NCI-H146 (cell line): Measurements from ENCODE around the gene IFNW1.

Experiments
- DNase-seq: peaks from one replicate; lab custom pipeline; 2025; lab: John Stamatoyannopoulos, UW

Gene IFNW1

DNA sequence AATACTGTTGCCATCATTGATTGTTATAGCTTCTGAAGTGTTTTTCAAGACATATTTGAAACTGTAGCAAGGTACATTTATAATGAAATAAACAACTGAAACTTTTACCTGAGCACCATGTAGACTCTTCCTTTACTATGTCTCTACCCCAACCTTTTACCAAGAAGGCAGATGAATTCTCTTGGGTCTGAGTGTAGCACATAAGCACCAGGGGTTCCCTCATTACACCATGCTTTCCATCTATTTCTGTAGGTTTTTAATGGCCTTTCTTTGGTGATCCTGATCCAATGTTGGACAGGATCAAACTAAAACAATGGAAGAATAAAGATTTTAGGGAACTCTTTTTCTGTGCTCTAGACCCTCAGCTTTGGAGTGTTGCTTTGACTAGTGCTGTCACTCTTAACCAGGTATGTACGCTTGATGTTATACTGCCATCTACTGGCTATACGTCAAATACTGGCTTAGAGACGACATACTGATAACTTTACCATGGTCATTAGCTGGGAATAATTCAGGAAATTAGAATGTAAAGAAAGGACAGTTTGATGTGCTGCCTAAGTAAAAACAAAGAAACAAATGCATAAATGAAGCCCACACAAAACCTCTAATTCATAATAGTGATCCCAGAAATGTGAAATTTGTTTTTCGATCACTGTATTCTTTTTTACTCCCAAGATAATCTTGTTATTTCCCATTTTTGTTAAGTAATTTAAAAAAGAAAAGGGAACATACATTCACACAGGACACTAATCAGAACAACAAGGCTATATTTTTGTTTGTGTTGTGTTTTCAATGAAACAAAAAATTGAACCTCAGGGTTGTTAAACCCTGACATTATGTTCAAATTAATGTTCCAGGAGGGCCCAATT lies 30.7 kb downstream of the IFNW1 start:
- DNase-seq = peak; percentile 66

DNA sequence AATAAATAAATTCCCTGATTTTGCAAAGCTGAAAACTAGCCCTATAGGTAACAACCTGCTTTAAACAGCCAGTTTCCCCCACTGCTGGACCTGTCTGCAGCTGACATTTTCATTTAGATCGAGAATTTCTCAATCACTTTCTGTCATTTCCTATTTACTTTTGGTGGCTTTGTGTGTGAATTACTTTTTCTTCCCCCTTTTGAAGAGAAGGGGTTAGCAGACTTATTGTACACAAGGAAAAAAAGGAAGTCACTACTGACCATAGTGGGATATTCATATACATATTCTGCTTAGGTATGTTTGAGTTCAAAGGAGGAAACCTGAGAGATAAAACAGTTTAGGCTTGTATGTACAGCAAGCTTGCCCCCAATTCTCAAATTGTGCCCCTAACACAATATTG lies 36.8 kb downstream of the IFNW1 start:
- DNase-seq = no peak

DNA sequence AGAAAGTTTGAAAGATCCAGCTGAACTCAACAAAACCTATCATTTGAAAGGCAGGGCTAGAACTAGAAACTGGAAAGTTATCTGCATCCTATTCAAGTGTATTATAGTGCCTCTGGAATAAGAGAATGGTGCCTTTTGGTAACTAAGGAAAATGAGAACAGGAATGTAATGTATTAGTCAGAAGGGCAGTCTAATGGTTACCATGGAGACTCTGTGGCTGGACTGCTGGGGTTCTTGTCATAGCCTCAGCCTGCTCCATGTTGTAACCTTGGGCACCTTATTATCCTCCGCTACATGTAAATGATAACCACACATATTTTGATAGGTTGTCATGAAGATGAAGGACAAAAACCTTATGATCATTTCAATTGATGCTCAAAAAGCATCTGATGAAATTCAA lies 39.3 kb downstream of the IFNW1 start:
- no peak for DNase-seq

DNA sequence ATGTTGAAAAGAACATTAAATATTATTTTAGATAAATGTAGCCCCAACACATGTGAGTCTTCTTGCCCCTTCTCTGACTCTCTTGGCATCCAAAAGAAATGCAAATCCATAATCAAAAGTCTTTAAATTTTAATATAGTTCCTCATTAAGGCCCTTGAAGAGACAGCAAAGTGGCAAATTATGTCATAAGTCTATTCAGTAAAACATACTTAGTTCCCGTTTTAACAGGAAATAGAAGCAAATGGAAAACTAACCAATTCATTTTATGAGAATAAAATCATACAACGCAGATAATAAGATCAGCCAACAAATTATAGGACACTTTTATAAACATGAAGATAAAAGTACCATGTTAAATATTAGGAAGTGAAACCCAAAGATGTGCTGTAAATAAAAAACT lies 43.8 kb downstream of the IFNW1 start:
- DNase-seq = no peak

DNA sequence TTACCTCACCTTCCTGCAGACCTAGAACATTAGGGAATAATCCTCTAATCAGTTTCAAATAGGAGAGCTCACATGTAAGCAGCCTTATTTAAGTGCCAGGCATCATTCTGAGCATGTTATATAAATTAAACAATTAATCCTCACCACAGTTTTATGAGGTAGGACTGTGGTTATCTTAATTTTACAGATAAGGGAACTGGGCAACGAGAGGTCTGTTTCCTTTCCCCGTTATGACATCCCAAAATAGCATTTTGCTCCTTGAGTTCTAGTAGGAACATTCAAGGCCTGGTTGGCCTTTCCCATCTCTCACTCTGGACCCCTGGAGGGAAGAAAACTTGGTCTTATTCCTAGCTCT lies 44.8 kb downstream of the IFNW1 start:
- no peak for DNase-seq

DNA sequence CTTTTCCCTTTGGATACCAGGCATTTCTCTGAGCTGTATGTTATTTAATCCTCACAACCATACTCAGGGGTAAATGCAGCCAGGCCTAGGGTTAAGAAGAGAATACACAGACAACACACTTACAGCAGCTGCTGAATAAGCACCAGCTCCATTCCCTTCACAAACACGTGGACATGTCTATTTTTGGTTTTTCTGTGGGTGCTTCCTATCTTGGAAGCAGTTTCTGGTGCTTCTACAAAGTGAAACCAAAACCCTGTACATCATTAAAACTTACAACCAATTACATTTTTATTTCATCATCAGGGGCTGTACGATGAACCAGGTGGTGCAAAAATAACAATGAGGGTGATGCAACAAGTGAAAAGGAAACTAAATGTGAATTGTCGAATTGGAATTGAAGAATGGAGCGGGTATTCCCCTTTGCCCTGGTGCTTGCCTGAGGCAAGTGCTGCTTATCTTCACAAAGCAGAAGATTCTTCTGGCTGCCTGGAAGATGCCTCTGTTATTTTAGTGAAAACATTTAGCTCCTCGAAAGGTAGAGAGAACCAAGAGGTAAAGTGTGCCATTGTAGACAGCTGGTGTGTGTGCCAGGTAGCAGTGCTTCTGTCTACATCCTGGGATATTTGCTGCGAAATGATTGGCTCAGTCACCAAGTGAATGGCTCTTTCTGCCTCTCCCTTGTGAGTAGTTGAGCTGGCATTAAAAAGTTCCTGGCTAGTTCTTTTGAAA lies 45.3 kb downstream of the IFNW1 start:
- DNase-seq = no peak

DNA sequence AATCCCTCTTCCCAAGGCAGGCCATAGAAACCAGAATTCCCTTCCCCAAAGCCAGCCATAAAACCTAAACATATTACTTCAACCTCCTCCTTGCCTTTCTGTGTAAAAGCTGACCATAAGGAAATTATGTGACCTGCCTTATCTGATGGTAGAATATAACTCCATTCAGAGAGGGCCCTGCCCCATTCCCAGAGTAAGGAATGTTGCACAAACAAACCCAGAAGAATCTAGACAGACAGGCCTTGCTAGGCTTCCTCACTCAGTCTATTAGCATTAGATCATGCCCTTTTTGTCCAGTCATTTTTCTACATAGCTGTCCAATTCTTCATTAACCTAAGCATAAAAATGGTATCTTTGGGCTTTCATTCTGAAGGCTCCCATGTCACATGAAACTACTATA lies 46.1 kb downstream of the IFNW1 start:
- DNase-seq = no peak
